HUES6 (cell line): ENCODE results near the gene CHST14.

Source experiments
- H3K27ac ChIP-seq: 2 replicates; pipeline ENCODE4 v1.7.0; 2013; ENCODE audit warnings: low read depth, mild to moderate bottlenecking, low read length, inconsistent platforms
- H3K27me3 ChIP-seq: 2 replicates; pipeline ENCODE4 v1.6.1; 2013; ENCODE audit warnings: low read length; ENCODE audit not compliant: control insufficient read depth, insufficient read depth
- H3K36me3 ChIP-seq: 2 replicates; pipeline ENCODE4 v1.6.1; 2013; ENCODE audit warnings: low read length; ENCODE audit not compliant: control insufficient read depth, insufficient read depth
- H3K4me1 ChIP-seq: 2 replicates; pipeline ENCODE4 v1.6.1; 2013; ENCODE audit warnings: low read length; ENCODE audit not compliant: control insufficient read depth, insufficient read depth
- H3K4me3 ChIP-seq: 2 replicates; pipeline ENCODE4 v1.5.1; 2013; ENCODE audit warnings: low read depth, low read length
- H3K9ac ChIP-seq: one replicate; pipeline ENCODE4 v1.6.1; 2013; ENCODE audit warnings: mild to moderate bottlenecking, low read length
- H3K9me3 ChIP-seq: 2 replicates; pipeline ENCODE4 v1.6.1; 2013; ENCODE audit warnings: low read depth, low read length; ENCODE audit not compliant: control insufficient read depth, insufficient read depth

Gene CHST14

DNA sequence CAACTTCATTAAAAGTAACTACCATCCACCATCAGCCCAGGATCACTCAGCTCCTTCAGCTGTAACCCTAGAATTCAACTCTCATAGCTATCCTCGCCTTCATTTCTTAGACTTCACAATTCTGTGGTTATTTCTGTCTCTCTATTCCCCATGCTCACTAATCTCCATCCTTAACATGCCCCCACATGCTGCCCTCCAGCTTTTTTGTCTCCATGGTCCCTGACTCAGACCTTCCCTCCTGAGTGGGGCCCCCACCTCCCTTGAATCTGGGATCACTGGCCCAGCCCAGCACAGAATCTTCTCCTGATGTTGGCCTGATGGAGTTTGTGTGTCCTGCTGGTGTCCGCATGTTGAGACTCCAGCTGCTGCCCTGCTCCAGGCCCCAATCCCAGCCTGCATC is 41.7 kb downstream of the CHST14 start:
- no peak overlapping the region for H3K4me3 ChIP-seq
- H3K27ac ChIP-seq, result no peak overlapping the region
- H3K4me1 ChIP-seq, result peaks cover 9% of the 10 kb centered on the region
- H3K27me3 ChIP-seq, result peaks cover 48% of the 10 kb centered on the region
- H3K36me3 ChIP-seq, result no peaks in the 10 kb centered on the region
- no peaks in the 10 kb centered on the region for H3K9me3 ChIP-seq
- H3K9ac ChIP-seq, result no peak overlapping the region

DNA sequence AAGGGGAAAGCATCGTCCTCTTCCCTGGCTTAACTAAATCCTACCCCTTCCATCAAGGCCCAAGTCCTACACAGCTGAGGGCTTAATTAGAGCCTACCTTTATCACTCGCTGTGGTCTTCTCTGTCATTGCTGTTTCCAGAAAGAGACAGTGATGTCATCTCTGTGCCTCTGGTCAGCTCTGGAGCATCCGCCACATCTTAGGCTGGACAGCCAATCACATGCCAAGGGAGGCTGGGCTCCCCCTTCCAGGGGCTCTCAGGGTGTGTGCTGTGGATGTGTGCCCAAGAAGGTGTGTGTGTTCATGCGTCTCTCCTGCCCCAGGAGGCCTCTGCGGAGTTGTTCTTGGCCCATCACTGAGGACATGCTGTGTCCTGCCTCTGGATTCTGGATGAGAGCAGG is 42.8 kb downstream of the CHST14 start:
- Histone ChIP-seq H3K4me1 (peaks cover 9% of the 10 kb centered on the region), H3K27ac (no peak overlapping the region), H3K9ac (no peak overlapping the region), H3K9me3 (no peaks in the 10 kb centered on the region), H3K27me3 (peaks cover 38% of the 10 kb centered on the region), H3K36me3 (no peaks in the 10 kb centered on the region), H3K4me3 (no peak overlapping the region)

DNA sequence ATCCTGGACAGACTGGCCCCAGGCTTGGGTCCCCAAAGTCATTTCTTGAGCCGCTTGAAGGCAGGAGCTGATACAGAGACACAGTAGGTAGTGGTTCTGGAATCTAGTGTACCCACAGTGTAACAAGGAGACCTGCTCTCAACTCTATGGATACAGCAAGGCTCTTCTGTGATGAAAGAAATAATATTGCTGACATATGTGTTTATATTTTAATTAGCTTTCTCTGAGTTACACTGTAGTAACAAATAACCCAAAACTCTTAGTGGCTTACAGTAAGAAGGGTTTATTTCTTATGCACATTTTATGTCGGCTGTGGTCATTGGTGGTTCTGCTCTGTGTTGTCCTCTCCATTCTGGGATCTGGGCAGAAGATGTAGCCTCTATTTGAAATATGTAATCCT is 45.5 kb downstream of the CHST14 start:
- H3K4me1 ChIP-seq, result peaks cover 6% of the 10 kb centered on the region
- no peak overlapping the region for H3K27ac ChIP-seq
- peaks cover 22% of the 10 kb centered on the region for H3K27me3 ChIP-seq
- H3K9ac ChIP-seq, result no peak overlapping the region
- H3K4me3 ChIP-seq, result no peak overlapping the region
- H3K36me3 ChIP-seq, result no peaks in the 10 kb centered on the region
- H3K9me3 ChIP-seq, result no peaks in the 10 kb centered on the region
